ENCODE data around the gene EVC.
"Not testable (repeated sequence)": the region's sequence is repeated elsewhere in the genome, so short reads cannot be mapped to it uniquely, and the experiment has no call there.

EVC gene

DNA sequence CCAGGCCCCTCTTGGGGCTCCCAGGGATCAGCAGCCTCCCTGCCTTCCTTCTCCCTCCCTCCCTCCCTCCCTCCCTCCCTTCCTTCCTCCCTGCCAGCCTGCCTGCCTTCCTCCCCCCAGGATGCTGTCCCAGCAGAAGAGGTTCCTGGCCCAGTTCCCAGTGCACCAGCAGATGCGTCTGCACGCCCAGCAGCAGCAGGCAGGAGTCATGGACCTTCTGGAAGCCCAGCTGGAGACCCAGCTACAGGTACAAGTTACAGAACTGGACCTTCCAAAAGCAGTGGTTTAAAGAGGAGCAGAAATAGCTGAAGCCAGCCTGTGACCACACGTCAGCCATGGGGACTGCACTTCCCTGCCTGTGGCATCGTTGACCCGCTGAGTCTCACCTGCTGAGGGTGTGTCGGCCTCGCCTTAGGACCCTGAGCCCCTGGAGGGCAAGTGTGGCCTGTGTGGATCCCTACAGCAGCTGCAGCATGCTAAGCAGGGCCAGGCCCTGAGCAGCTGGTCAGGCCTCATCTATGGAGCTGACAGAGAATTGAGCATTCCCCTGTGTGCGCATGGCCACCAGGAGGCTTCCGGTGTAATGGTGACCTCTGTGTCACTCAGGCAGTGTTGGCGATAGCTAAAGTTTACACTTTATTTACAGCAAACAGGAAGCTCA lies 97.2 kb downstream of the EVC start:
- Histone ChIP-seq H3K79me1 (ENCODE audit: low read length) (no peaks in the 10 kb centered on the region), H3K56ac (ENCODE audit: low read length) (no peak overlapping the region), H4K5ac (ENCODE audit: low read length) (no peak overlapping the region), H3K79me2 (ENCODE audit: control insufficient read depth, insufficient read depth, low read length) (no peaks in the 10 kb centered on the region), H3K27me3 (ENCODE audit: insufficient read depth, low read length, poor library complexity) (no peaks in the 10 kb centered on the region), H3K18ac (ENCODE audit: low read length) (no peak overlapping the region), H2BK120ac (ENCODE audit: low read depth, low read length) (no peak overlapping the region), H3K27ac (ENCODE audit: low read depth, low read length) (no peak overlapping the region), H3K4me3 (ENCODE audit: low read length) (no peak overlapping the region), H3K9ac (ENCODE audit: low read length) (no peak overlapping the region), H2BK5ac (ENCODE audit: low read length) (no peak overlapping the region), H3K36me3 (ENCODE audit: control insufficient read depth, insufficient read depth, low read length) (peaks cover 12% of the 10 kb centered on the region), H2BK15ac (replicated peaks; ENCODE audit: low read depth) (no peak overlapping the region), H4K8ac (ENCODE audit: low read depth, low read length) (no peak overlapping the region), H3K4ac (ENCODE audit: low read depth, low read length) (no peak overlapping the region), H2AK5ac (ENCODE audit: low read length) (no peak overlapping the region), H3K23ac (ENCODE audit: low read length) (no peak overlapping the region), H3K4me1 (ENCODE audit: control insufficient read depth, low read depth, low read length) (no peaks in the 10 kb centered on the region), H3K4me2 (ENCODE audit: low read length) (no peak overlapping the region)
- DNase-seq, result no peak
- WGBS (ENCODE audit: extremely low coverage, insufficient coverage, low lambda C conversion rate), result no CpG with 5 or more reads among the region's 10 CpGs

DNA sequence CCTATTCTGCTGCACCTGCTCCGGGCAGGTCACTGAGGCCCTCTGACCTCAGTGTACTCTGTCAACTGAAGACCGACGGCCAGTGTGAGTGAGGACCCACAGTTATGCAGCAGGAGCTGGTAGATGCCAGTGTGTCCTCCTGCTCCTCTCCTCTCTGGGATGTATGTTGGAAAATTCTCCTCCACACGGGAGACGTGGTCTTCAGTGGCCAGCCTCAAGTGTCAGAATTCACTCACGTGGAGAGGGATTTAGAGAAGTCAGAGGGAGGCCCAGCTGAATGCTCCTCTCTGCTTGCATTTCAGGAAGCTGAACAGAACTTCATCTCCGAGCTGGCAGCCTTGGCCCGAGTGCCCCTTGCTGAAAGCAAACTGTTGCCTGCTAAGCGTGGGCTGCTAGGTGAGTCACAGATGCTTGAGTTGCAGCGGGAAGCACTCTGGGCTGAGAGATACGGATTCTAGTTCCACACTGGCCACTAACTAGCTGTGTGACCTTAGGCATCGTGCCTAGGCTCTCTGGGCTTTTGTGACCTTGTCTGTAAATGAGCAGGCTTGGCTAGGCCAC lies 98.3 kb downstream of the EVC start:
- no peak overlapping the region for H3K4ac ChIP-seq (ENCODE audit: low read depth, low read length)
- no peaks in the 10 kb centered on the region for H3K4me1 ChIP-seq (ENCODE audit: control insufficient read depth, low read depth, low read length)
- no peak overlapping the region for H3K4me2 ChIP-seq (ENCODE audit: low read length)
- no peak overlapping the region for H2BK120ac ChIP-seq (ENCODE audit: low read depth, low read length)
- no peak overlapping the region for H2BK15ac ChIP-seq (replicated peaks; ENCODE audit: low read depth)
- H3K27me3 ChIP-seq (ENCODE audit: insufficient read depth, low read length, poor library complexity), result no peaks in the 10 kb centered on the region
- no peak overlapping the region for H3K56ac ChIP-seq (ENCODE audit: low read length)
- no peaks in the 10 kb centered on the region for H3K79me1 ChIP-seq (ENCODE audit: low read length)
- no peak overlapping the region for H3K9ac ChIP-seq (ENCODE audit: low read length)
- H3K79me2 ChIP-seq (ENCODE audit: control insufficient read depth, insufficient read depth, low read length), result no peaks in the 10 kb centered on the region
- no peak for DNase-seq
- no CpG with 5 or more reads among the region's 12 CpGs for WGBS (ENCODE audit: extremely low coverage, insufficient coverage, low lambda C conversion rate)
- H3K27ac ChIP-seq (ENCODE audit: low read depth, low read length), result no peak overlapping the region
- H3K4me3 ChIP-seq (ENCODE audit: low read length), result no peak overlapping the region
- H3K23ac ChIP-seq (ENCODE audit: low read length), result no peak overlapping the region
- no peak overlapping the region for H4K5ac ChIP-seq (ENCODE audit: low read length)
- peaks cover 11% of the 10 kb centered on the region for H3K36me3 ChIP-seq (ENCODE audit: control insufficient read depth, insufficient read depth, low read length)
- H2AK5ac ChIP-seq (ENCODE audit: low read length), result no peak overlapping the region
- H2BK5ac ChIP-seq (ENCODE audit: low read length), result no peak overlapping the region
- no peak overlapping the region for H4K8ac ChIP-seq (ENCODE audit: low read depth, low read length)
- H3K18ac ChIP-seq (ENCODE audit: low read length), result no peak overlapping the region

GRCh38 chr4:5810151-5810550 lies 99.2 kb downstream of the EVC start:
- Histone ChIP-seq H3K27ac (ENCODE audit: low read depth, low read length) (no peak overlapping the region), H3K4me2 (ENCODE audit: low read length) (no peak overlapping the region), H2BK15ac (replicated peaks; ENCODE audit: low read depth) (no peak overlapping the region), H2BK5ac (ENCODE audit: low read length) (no peak overlapping the region), H2BK120ac (ENCODE audit: low read depth, low read length) (no peak overlapping the region), H2AK5ac (ENCODE audit: low read length) (no peak overlapping the region), H3K9ac (ENCODE audit: low read length) (no peak overlapping the region), H3K4ac (ENCODE audit: low read depth, low read length) (no peak overlapping the region), H3K18ac (ENCODE audit: low read length) (no peak overlapping the region), H3K56ac (ENCODE audit: low read length) (no peak overlapping the region), H4K8ac (ENCODE audit: low read depth, low read length) (no peak overlapping the region), H3K36me3 (ENCODE audit: control insufficient read depth, insufficient read depth, low read length) (peaks cover 10% of the 10 kb centered on the region), H3K23ac (ENCODE audit: low read length) (no peak overlapping the region), H4K5ac (ENCODE audit: low read length) (no peak overlapping the region), H3K27me3 (ENCODE audit: insufficient read depth, low read length, poor library complexity) (no peaks in the 10 kb centered on the region), H3K4me3 (ENCODE audit: low read length) (no peak overlapping the region), H3K79me2 (ENCODE audit: control insufficient read depth, insufficient read depth, low read length) (no peaks in the 10 kb centered on the region), H3K4me1 (ENCODE audit: control insufficient read depth, low read depth, low read length) (no peaks in the 10 kb centered on the region), H3K79me1 (ENCODE audit: low read length) (no peaks in the 10 kb centered on the region)
- WGBS (ENCODE audit: extremely low coverage, insufficient coverage, low lambda C conversion rate), result no CpG with 5 or more reads among the region's 3 CpGs
- DNase-seq, result no peak

DNA sequence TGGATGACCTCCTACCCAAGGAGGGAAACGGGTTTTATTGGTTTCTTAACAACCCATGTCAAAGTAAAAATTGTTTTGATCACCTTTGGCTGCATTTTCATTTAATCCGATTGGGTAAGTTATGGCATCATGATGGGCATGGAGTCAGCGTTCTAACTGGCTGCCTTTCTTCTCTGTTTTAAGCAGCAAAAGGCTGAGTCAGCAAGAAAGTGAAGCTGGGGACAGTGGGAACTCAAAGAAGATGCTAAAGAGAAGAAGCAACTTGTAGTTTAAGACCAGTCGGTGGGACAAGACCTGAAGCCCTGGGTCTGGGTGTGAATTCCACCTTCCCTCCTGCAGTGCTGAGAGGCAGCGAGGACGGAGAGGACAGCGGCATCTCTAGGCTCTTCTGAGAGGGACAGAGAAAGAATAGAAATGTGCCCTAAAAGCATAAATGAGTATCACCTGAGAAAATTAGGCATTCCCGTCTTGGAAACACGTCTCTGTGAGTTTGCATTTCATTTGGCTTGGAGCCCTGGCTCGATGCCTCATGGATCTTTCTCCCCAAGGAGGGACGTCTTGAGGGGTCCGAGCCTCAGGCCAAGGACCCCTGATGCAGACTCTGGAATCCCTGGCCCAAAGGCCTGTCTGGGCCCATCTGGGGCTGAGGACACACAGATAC lies 99.9 kb downstream of the EVC start:
- Histone ChIP-seq H3K4me3 (ENCODE audit: low read length) (no peak overlapping the region), H3K18ac (ENCODE audit: low read length) (no peak overlapping the region), H3K27ac (ENCODE audit: low read depth, low read length) (no peak overlapping the region), H4K5ac (ENCODE audit: low read length) (no peak overlapping the region), H3K36me3 (ENCODE audit: control insufficient read depth, insufficient read depth, low read length) (peaks cover 10% of the 10 kb centered on the region), H3K4ac (ENCODE audit: low read depth, low read length) (no peak overlapping the region), H3K79me2 (ENCODE audit: control insufficient read depth, insufficient read depth, low read length) (no peaks in the 10 kb centered on the region), H3K23ac (ENCODE audit: low read length) (no peak overlapping the region), H2BK15ac (replicated peaks; ENCODE audit: low read depth) (no peak overlapping the region), H2BK120ac (ENCODE audit: low read depth, low read length) (no peak overlapping the region), H3K56ac (ENCODE audit: low read length) (no peak overlapping the region), H4K8ac (ENCODE audit: low read depth, low read length) (no peak overlapping the region), H3K4me1 (ENCODE audit: control insufficient read depth, low read depth, low read length) (no peaks in the 10 kb centered on the region), H3K79me1 (ENCODE audit: low read length) (no peaks in the 10 kb centered on the region), H2AK5ac (ENCODE audit: low read length) (no peak overlapping the region), H3K27me3 (ENCODE audit: insufficient read depth, low read length, poor library complexity) (no peaks in the 10 kb centered on the region), H3K9ac (ENCODE audit: low read length) (no peak overlapping the region), H3K4me2 (ENCODE audit: low read length) (no peak overlapping the region), H2BK5ac (ENCODE audit: low read length) (no peak overlapping the region)
- DNase-seq, result no peak
- no CpG with 5 or more reads among the region's 12 CpGs for WGBS (ENCODE audit: extremely low coverage, insufficient coverage, low lambda C conversion rate)

DNA sequence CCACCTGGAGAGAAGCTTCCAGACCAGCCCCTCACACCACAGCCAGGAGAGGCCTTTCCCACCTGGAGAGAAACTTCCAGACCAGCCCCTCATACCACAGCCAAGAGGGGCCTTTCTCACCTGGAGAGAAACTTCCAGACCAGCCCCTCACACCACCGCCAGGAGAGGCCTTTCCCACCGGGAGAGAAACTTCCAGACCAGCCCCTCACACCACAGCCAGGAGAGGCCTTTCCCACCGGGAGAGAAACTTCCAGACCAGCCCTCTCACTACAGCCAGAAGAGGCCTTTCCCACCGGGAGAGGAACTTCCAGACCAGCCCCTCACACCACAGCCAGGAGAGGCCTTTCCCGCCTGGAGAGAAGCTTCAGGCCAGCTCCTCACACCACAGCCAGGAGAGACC lies 101.1 kb downstream of the EVC start:
- H3K36me3 ChIP-seq (ENCODE audit: control insufficient read depth, insufficient read depth, low read length); H3K4ac ChIP-seq (ENCODE audit: low read depth, low read length); H3K79me1 ChIP-seq (ENCODE audit: low read length); H3K9ac ChIP-seq (ENCODE audit: low read length); DNase-seq; H4K8ac ChIP-seq (ENCODE audit: low read depth, low read length); H3K27me3 ChIP-seq (ENCODE audit: insufficient read depth, low read length, poor library complexity); H2BK15ac ChIP-seq (replicated peaks; ENCODE audit: low read depth); H3K4me3 ChIP-seq (ENCODE audit: low read length); H3K4me2 ChIP-seq (ENCODE audit: low read length); H4K5ac ChIP-seq (ENCODE audit: low read length); H3K79me2 ChIP-seq (ENCODE audit: control insufficient read depth, insufficient read depth, low read length); H3K56ac ChIP-seq (ENCODE audit: low read length); H3K18ac ChIP-seq (ENCODE audit: low read length); H3K27ac ChIP-seq (ENCODE audit: low read depth, low read length); H2BK5ac ChIP-seq (ENCODE audit: low read length); H3K4me1 ChIP-seq (ENCODE audit: control insufficient read depth, low read depth, low read length); H3K23ac ChIP-seq (ENCODE audit: low read length); H2AK5ac ChIP-seq (ENCODE audit: low read length); H2BK120ac ChIP-seq (ENCODE audit: low read depth, low read length): not testable (repeated sequence)
- no CpG with 5 or more reads among the region's 5 CpGs for WGBS (ENCODE audit: extremely low coverage, insufficient coverage, low lambda C conversion rate)
